Fibroblast of upper back skin (primary cell): ENCODE results near the gene ANKEF1.

Experiments used
- DNase-seq: peaks from one replicate; pipeline ENCODE4 v3.0.0-alpha.2; 2013

Gene ANKEF1

DNA sequence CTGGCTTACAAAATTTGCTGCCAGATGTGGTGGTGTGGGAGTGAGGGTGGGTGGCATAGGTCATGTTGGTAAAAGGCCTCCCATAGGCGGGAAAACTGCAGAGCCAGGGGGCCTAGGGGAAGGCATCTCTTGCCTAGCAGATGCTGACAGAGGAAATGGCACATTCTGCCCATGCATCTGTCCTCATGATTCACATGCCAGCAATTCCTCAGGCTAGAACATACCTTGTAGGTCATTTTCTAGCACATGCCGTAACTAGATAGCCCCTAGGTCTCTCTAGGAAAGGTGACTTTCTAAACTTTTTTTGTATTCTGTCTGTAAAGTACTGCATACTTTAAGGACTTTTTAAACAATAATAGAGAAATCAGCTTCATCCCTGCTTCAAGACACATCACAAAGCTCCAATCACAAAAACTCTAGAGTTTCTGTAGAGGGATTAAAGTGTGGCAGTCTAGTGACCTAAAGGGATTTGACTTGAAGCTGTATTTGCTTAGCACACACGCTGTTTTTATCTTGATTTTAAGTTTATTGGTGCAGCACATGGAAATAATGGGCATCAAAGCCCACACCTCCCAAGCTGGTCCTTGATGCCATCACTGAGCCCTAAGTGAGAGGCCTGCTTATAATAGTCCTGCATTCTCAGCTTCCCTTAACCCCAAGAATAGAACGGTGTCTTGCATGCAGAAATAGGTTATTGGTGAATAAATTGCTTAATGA is 55.2 kb downstream of the ANKEF1 start:
- no peak for DNase-seq

DNA sequence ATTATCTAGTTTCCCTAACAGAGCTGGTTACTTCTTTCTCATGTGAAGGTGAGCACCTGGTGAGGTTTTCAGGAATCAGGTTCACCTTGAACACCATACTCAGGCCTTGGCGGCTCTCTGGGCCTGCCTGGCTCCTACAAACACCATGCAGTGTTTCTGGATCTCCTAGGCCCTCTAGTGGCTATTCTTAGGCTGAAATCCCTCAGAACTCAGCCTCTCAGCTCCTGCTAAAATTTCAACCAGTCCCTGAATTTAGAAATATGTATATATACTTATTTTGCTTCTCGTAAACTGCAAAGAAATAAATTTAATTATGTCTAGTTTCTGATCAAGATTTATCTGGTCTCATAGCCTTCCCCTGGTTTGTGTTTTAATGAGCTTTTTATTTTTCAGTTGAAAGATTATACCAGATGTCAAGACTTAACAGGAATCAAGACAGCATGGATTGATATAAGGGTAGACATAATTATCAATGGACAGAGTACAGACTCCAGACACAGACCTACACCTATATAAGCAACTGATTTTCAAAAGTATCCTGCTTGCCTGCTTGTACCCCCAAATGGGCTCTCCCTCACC is 55.9 kb downstream of the ANKEF1 start:
- peak; percentile 59 for DNase-seq

DNA sequence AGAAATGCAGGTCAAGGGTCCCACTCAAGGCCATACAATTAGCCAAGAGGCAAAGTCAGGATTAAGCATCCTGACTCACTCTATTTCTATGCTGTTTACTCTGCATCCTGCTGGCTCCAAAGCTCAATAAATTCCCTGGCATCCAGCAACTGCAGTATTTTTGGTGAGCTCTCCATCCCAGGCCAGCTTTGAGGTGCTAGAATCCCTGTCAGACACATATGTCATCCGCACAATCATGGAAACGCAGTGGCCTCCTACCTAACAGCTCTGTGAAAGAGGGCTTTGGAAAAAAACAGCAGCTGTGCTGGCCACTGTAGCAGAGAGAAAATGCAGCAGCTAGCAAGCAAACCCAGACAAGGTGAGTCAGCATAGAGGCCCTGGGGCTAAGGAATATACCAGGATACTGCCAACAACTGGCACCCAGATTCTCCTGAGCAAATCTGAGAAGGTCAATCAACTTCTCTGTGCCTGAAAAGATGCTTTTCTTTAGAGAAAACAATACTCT is 58.4 kb downstream of the ANKEF1 start:
- peak; percentile 68 for DNase-seq

DNA sequence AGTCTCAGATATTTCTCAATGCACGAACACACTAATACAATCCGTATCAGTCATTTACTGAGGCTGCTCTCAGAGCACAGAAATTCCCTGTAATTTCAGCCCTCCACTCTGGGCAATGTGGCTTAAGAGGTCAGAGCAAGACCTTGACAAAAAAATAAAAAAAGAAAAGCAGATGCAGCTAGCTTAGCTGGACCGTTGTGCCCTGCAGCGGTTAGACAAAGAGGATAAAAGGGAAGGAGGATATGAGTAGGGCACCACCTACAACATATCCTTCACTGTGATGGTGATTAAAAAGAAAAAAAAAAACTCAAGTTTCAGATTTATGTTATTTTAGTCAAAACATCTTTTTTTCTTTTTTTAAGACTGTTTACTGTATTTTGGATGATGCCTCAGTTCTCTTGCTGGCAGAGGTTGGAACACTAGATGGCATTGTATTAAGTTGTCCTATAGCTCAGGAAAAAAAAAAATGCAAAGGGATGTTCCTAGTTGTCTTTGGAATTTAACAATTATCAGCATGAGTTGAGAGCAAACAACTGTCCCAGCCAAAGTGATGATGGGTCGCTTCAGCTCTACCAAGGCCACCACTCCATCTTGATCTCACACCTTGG is 59.9 kb downstream of the ANKEF1 start:
- DNase-seq: no peak

DNA sequence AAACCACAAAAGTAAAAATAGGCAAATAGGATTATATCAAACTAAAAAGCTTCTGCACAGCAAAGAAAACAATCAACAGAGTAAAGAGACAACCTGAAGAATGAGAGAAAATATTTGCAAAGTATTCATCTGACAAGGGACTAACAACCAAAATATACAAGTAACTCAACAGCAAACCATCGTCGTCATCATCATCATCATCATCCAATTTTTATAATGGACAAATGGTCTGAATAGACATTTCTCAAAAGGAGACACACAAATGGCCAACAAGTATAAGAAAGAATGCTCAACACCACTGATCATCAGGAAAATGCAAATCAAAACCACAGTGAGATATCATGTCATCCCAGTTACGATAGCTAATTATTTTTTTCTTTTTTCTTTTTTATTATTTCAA is 62.0 kb downstream of the ANKEF1 start:
- DNase-seq: no peak

DNA sequence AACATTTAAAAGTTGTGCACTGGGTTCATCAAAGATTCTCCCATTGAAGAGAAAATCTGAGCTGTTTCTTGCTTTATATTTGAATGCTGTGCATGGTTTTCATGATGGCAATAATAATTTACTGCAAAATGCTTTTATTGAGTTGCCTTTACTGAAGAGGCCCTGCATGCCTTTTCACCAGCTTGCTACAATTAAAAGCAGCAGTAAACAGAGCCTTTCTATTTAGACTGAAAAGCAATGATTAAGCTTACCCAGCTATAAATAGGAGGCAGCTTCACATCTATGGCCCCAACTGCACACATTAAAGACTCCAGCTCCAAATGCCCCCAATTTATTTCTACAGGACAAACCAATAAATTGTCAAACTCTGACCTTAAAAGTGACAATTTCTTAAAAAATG is 70.3 kb downstream of the ANKEF1 start:
- no peak for DNase-seq
